ENCODE data around the gene PDLIM7. TPM values are rescaled to one million over a fixed set of nuclear protein-coding genes. Genes with fewer than 3 reads are reported as not detected.

The PDLIM7 gene
- total and polyA plus RNA-seq, 10 of the 15 experiments (the other 5 are each of a cell fraction or from before 2014, with no cell fraction given), result 0.82 to 36.6 (median 19.3) TPM

GRCh38 chr5:177455036-177455660 lies 42.3 kb downstream of the PDLIM7 start (continued):
- TF ChIP-seq HDGF (IDR thresholded peaks at IDR 0.05) (0 out of 2 replicates have a peak, but pooled peaks have one; percentile 31), TBL1XR1 (IDR thresholded peaks at IDR 0.05; ENCODE audit: low read depth, low read length) (no peak), ZSCAN29 (IDR thresholded peaks at IDR 0.05) (peak; percentile 82; the same call in 1 of the 2 replicates), EZH2 (IDR thresholded peaks at IDR 0.05; ENCODE audit: borderline replicate concordance, control insufficient read depth, low read depth, low read length) (no peak), MTA2 (IDR thresholded peaks at IDR 0.05; ENCODE audit: low read depth) (no peak), MLLT1 (IDR thresholded peaks at IDR 0.05) (no peak), ASH2L (IDR thresholded peaks at IDR 0.05; ENCODE audit: borderline replicate concordance, low read depth) (no peak), SREBF1 (IDR thresholded peaks at IDR 0.05; ENCODE audit: low read length) (no peak), TARDBP (IDR thresholded peaks at IDR 0.05; ENCODE audit: borderline replicate concordance) (no peak), FOS (IDR thresholded peaks at IDR 0.05; ENCODE audit: borderline replicate concordance, extremely low read depth, insufficient read length) (no peak), ZNF24 (IDR thresholded peaks at IDR 0.05) (peak; percentile 52; the same call in 1 of the 2 replicates), TCF3 (IDR thresholded peaks at IDR 0.05; ENCODE audit: borderline replicate concordance, insufficient read depth, low read depth, low read length) (peak; percentile 88), MAX (IDR thresholded peaks at IDR 0.05; ENCODE audit: low read depth, low read length) (0 out of 2 replicates have a peak, but pooled peaks have one; percentile 19), EGR1 (IDR thresholded peaks at IDR 0.05; ENCODE audit: borderline replicate concordance in 1 of 2, low read depth in 2 of 2, low read length in 2 of 2) (peak in 1 of 2 experiments; percentile 93; a peak in 2 of 3 replicates), BACH1 (IDR thresholded peaks at IDR 0.05; ENCODE audit: borderline replicate concordance) (peak; percentile 83), FOXK2 (IDR thresholded peaks at IDR 0.05) (no peak), CHD4 (IDR thresholded peaks at IDR 0.05) (no peak), YY1 (IDR thresholded peaks at IDR 0.05; ENCODE audit: low read depth, low read length) (0 out of 2 replicates have a peak, but pooled peaks have one; percentile 43), E4F1 (IDR thresholded peaks at IDR 0.05; ENCODE audit: borderline replicate concordance, partially characterized antibody) (no peak), KDM1A (IDR thresholded peaks at IDR 0.05; ENCODE audit: borderline replicate concordance) (no peak)
- TF ChIP-seq, protein P1, sequence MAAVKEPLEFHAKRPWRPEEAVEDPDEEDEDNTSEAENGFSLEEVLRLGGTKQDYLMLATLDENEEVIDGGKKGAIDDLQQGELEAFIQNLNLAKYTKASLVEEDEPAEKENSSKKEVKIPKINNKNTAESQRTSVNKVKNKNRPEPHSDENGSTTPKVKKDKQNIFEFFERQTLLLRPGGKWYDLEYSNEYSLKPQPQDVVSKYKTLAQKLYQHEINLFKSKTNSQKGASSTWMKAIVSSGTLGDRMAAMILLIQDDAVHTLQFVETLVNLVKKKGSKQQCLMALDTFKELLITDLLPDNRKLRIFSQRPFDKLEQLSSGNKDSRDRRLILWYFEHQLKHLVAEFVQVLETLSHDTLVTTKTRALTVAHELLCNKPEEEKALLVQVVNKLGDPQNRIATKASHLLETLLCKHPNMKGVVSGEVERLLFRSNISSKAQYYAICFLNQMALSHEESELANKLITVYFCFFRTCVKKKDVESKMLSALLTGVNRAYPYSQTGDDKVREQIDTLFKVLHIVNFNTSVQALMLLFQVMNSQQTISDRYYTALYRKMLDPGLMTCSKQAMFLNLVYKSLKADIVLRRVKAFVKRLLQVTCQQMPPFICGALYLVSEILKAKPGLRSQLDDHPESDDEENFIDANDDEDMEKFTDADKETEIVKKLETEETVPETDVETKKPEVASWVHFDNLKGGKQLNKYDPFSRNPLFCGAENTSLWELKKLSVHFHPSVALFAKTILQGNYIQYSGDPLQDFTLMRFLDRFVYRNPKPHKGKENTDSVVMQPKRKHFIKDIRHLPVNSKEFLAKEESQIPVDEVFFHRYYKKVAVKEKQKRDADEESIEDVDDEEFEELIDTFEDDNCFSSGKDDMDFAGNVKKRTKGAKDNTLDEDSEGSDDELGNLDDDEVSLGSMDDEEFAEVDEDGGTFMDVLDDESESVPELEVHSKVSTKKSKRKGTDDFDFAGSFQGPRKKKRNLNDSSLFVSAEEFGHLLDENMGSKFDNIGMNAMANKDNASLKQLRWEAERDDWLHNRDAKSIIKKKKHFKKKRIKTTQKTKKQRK (IDR thresholded peaks at IDR 0.05; ENCODE audit: low read depth, low read length), result no peak
- TF ChIP-seq, protein P2, sequence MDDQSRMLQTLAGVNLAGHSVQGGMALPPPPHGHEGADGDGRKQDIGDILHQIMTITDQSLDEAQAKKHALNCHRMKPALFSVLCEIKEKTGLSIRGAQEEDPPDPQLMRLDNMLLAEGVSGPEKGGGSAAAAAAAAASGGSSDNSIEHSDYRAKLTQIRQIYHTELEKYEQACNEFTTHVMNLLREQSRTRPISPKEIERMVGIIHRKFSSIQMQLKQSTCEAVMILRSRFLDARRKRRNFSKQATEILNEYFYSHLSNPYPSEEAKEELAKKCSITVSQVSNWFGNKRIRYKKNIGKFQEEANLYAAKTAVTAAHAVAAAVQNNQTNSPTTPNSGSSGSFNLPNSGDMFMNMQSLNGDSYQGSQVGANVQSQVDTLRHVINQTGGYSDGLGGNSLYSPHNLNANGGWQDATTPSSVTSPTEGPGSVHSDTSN (IDR thresholded peaks at IDR 0.05; ENCODE audit: insufficient replicate concordance, low read depth, low read length), result no peak

Measured in GM12878 (cell line).